GM21825 (cell line): ENCODE data around the gene FN3K.

Source experiments
- ATAC-seq: cut with Tn5 transposase; IDR thresholded peaks from one replicate; pipeline ENCODE4 v1.9.1; 2021; ENCODE audit warnings: mild to moderate bottlenecking, moderate library complexity; ENCODE audit not compliant: unreplicated experiment

Gene FN3K

GRCh38 chr17:82791532-82791931 is 56.1 kb downstream of the FN3K start:
- no peak for ATAC-seq

GRCh38 chr17:82793974-82794630 is 58.7 kb downstream of the FN3K start:
- ATAC-seq = no peak

- no peak for ATAC-seq
Measured at GRCh38 chr17:82794781-82795482, 59.5 kb downstream of the FN3K start.

- no peak for ATAC-seq
Measured at GRCh38 chr17:82795615-82796014, 60.2 kb downstream of the FN3K start.

GRCh38 chr17:82797061-82797460 is 61.6 kb downstream of the FN3K start:
- no peak for ATAC-seq

- no peak for ATAC-seq
Measured at GRCh38 chr17:82798752-82799151, 63.3 kb downstream of the FN3K start.

- no peak for ATAC-seq
Measured at GRCh38 chr17:82799591-82799990, 64.2 kb downstream of the FN3K start.
